DOHH2 (cell line): ENCODE measurements around the gene TINAGL1.

Experiments
- EZH2phosphoT487 ChIP-seq: fragments of 200-600 bp; sonication (generic); IDR thresholded peaks from 2 replicates; pipeline ENCODE4 v1.6.1; 2017; ENCODE audit warnings: borderline replicate concordance, mild to moderate bottlenecking, antibody characterized with exemption, low read length, moderate library complexity, mixed read lengths
- TF ChIP-seq, protein P1 (sequence below): fragments of 200-600 bp; sonication (generic); IDR thresholded peaks from one replicate; pipeline ENCODE4 v1.5.1; 2014; ENCODE audit warnings: antibody characterized with exemption, mild to moderate bottlenecking, low read depth, low read length; ENCODE audit not compliant: poor library complexity, severe bottlenecking

DNA sequence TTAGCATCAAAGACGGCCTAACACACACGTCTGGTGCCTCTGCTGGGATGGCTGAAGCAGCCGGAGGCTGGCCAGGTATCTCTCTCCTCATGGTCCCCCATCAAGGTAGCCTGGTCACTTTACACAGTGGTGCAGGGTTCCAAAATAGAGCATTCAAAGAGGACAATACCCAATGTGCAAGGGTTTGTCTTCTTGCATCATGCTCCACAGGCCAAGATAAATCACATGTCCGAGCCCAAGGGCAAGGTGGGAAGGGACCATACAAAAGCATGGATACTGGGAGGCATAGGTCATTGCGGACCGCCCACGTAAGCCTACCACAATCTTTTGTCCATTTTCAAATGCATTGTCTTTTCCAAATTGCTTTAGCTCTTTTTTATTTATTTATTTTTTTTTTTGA, 23.8 kb upstream of the TINAGL1 start:
- TF ChIP-seq, protein P1, sequence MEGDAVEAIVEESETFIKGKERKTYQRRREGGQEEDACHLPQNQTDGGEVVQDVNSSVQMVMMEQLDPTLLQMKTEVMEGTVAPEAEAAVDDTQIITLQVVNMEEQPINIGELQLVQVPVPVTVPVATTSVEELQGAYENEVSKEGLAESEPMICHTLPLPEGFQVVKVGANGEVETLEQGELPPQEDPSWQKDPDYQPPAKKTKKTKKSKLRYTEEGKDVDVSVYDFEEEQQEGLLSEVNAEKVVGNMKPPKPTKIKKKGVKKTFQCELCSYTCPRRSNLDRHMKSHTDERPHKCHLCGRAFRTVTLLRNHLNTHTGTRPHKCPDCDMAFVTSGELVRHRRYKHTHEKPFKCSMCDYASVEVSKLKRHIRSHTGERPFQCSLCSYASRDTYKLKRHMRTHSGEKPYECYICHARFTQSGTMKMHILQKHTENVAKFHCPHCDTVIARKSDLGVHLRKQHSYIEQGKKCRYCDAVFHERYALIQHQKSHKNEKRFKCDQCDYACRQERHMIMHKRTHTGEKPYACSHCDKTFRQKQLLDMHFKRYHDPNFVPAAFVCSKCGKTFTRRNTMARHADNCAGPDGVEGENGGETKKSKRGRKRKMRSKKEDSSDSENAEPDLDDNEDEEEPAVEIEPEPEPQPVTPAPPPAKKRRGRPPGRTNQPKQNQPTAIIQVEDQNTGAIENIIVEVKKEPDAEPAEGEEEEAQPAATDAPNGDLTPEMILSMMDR, result no peak
- TF ChIP-seq EZH2phosphoT487, result no peak
